Measurements from ENCODE around the gene CACNA1D.

The CACNA1D gene

DNA sequence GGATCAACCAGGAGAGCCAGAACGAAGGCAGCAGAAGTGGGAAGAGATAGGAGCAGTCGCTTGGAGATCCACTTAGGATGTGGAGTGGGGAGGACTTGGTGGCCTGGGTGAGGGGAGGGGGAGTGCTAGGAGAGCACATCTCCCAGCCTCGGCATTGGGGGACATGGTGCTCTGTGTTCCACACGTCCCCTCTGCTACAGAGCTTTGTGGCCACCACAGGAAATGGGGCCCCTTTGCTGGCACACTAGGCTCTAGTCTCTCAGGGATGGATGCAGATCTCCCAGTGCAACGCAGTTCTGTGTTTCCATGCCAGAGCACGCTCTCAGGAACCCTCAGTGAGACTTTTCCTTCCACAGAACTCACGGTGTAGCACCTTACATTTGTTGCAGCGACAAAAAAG is 283.1 kb downstream of the CACNA1D start:
- H3K9me2 ChIP-seq (replicated peaks; ENCODE audit: insufficient read depth, low read length) = no peaks in the 10 kb centered on the region
- H3K36me3 ChIP-seq (ENCODE audit: low read length) = no peaks in the 10 kb centered on the region
- no peaks in the 10 kb centered on the region for H3K9me3 ChIP-seq (ENCODE audit: insufficient read depth, low read length)
- H3K4me3 ChIP-seq (ENCODE audit: insufficient read depth, low read length, poor library complexity, severe bottlenecking) = no peak overlapping the region
- no peak for TF ChIP-seq EZH2phosphoT487 (conservative IDR thresholded peaks at IDR 0.05; ENCODE audit: low read length)
- no peak for TF ChIP-seq CTCF (IDR thresholded peaks at IDR 0.05; ENCODE audit: insufficient read depth, low read length, poor library complexity, severe bottlenecking)
- H2AFZ ChIP-seq (ENCODE audit: low read depth, low read length, severe bottlenecking) = no peak overlapping the region
- no peak overlapping the region for H3K9ac ChIP-seq (ENCODE audit: low read length)
- H3F3A ChIP-seq (ENCODE audit: insufficient read depth) = no peaks in the 10 kb centered on the region
- H3K4me2 ChIP-seq (ENCODE audit: low read depth, low read length, poor library complexity, severe bottlenecking) = no peak overlapping the region
- no peak overlapping the region for H3K27ac ChIP-seq (ENCODE audit: low read depth, low read length)
- H3K79me2 ChIP-seq (ENCODE audit: insufficient read depth, low read length) = no peaks in the 10 kb centered on the region
- no peaks in the 10 kb centered on the region for H4K20me1 ChIP-seq (ENCODE audit: low read depth, low read length)
- no peaks in the 10 kb centered on the region for H3K27me3 ChIP-seq (ENCODE audit: low read length)

DNA sequence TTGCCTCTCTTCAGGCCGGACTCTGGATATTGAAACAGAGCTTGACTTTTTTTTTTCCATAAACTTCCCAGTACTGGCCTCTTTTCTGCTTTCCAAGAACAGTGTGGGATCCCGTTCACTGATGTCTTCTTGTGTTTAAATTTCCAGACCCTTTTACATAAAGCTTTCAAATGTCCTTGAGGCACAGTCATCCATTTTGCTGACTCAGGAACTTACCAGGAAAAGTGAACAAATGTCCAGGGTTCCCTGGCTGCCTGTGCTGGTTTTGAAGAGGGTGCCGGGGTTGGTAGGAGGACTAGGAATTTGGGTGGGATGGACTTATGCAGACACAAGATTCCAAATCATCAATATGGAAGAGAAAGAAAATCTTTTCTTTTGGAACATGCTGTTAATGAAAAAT is 283.7 kb downstream of the CACNA1D start:
- no peak overlapping the region for H3K9ac ChIP-seq (ENCODE audit: low read length)
- H3K79me2 ChIP-seq (ENCODE audit: insufficient read depth, low read length) = no peaks in the 10 kb centered on the region
- TF ChIP-seq EZH2phosphoT487 (conservative IDR thresholded peaks at IDR 0.05; ENCODE audit: low read length) (no peak), CTCF (IDR thresholded peaks at IDR 0.05; ENCODE audit: insufficient read depth, low read length, poor library complexity, severe bottlenecking) (no peak)
- H3K4me2 ChIP-seq (ENCODE audit: low read depth, low read length, poor library complexity, severe bottlenecking) = no peak overlapping the region
- H3K4me3 ChIP-seq (ENCODE audit: insufficient read depth, low read length, poor library complexity, severe bottlenecking) = no peak overlapping the region
- H3K27me3 ChIP-seq (ENCODE audit: low read length) = no peaks in the 10 kb centered on the region
- no peaks in the 10 kb centered on the region for H3F3A ChIP-seq (ENCODE audit: insufficient read depth)
- H3K9me3 ChIP-seq (ENCODE audit: insufficient read depth, low read length) = no peaks in the 10 kb centered on the region
- H3K36me3 ChIP-seq (ENCODE audit: low read length) = no peaks in the 10 kb centered on the region
- H4K20me1 ChIP-seq (ENCODE audit: low read depth, low read length) = no peaks in the 10 kb centered on the region
- no peak overlapping the region for H2AFZ ChIP-seq (ENCODE audit: low read depth, low read length, severe bottlenecking)
- H3K27ac ChIP-seq (ENCODE audit: low read depth, low read length) = no peak overlapping the region
- H3K9me2 ChIP-seq (replicated peaks; ENCODE audit: insufficient read depth, low read length) = no peaks in the 10 kb centered on the region

- Histone ChIP-seq H4K20me1 (ENCODE audit: low read depth, low read length) (no peaks in the 10 kb centered on the region), H3F3A (ENCODE audit: insufficient read depth) (no peaks in the 10 kb centered on the region), H3K9me3 (ENCODE audit: insufficient read depth, low read length) (no peaks in the 10 kb centered on the region), H3K27me3 (ENCODE audit: low read length) (no peaks in the 10 kb centered on the region), H2AFZ (ENCODE audit: low read depth, low read length, severe bottlenecking) (no peak overlapping the region), H3K79me2 (ENCODE audit: insufficient read depth, low read length) (no peaks in the 10 kb centered on the region), H3K9ac (ENCODE audit: low read length) (no peak overlapping the region), H3K4me2 (ENCODE audit: low read depth, low read length, poor library complexity, severe bottlenecking) (no peak overlapping the region), H3K27ac (ENCODE audit: low read depth, low read length) (no peak overlapping the region), H3K36me3 (ENCODE audit: low read length) (no peaks in the 10 kb centered on the region), H3K4me3 (ENCODE audit: insufficient read depth, low read length, poor library complexity, severe bottlenecking) (no peak overlapping the region), H3K9me2 (replicated peaks; ENCODE audit: insufficient read depth, low read length) (no peaks in the 10 kb centered on the region)
- TF ChIP-seq CTCF (IDR thresholded peaks at IDR 0.05; ENCODE audit: insufficient read depth, low read length, poor library complexity, severe bottlenecking) = no peak
- TF ChIP-seq EZH2phosphoT487 (conservative IDR thresholded peaks at IDR 0.05; ENCODE audit: low read length) = no peak
Observed at GRCh38 chr3:53780171-53780570, 285.8 kb downstream of the CACNA1D start.

- Histone ChIP-seq H3K9ac (ENCODE audit: low read length) (no peak overlapping the region), H3K79me2 (ENCODE audit: insufficient read depth, low read length) (no peaks in the 10 kb centered on the region), H3K9me2 (replicated peaks; ENCODE audit: insufficient read depth, low read length) (no peaks in the 10 kb centered on the region), H3K4me3 (ENCODE audit: insufficient read depth, low read length, poor library complexity, severe bottlenecking) (no peak overlapping the region), H3K27me3 (ENCODE audit: low read length) (no peaks in the 10 kb centered on the region), H3K36me3 (ENCODE audit: low read length) (no peaks in the 10 kb centered on the region), H3K27ac (ENCODE audit: low read depth, low read length) (no peak overlapping the region), H3K4me2 (ENCODE audit: low read depth, low read length, poor library complexity, severe bottlenecking) (no peak overlapping the region), H2AFZ (ENCODE audit: low read depth, low read length, severe bottlenecking) (no peak overlapping the region), H4K20me1 (ENCODE audit: low read depth, low read length) (no peaks in the 10 kb centered on the region), H3K9me3 (ENCODE audit: insufficient read depth, low read length) (no peaks in the 10 kb centered on the region), H3F3A (ENCODE audit: insufficient read depth) (no peaks in the 10 kb centered on the region)
- TF ChIP-seq CTCF (IDR thresholded peaks at IDR 0.05; ENCODE audit: insufficient read depth, low read length, poor library complexity, severe bottlenecking) = no peak
- no peak for TF ChIP-seq EZH2phosphoT487 (conservative IDR thresholded peaks at IDR 0.05; ENCODE audit: low read length)
Observed at GRCh38 chr3:53780806-53781205, 286.4 kb downstream of the CACNA1D start.

All from SU-DHL-6 (cell line).